ENCODE results near the gene SPEN. TPM values are rescaled to one million over a fixed set of nuclear protein-coding genes. Genes with fewer than 3 reads are reported as not detected.

SPEN gene
- total and polyA plus RNA-seq, 9 of the 15 experiments (the other 6 are each of a cell fraction or from before 2014, with no cell fraction given), result 5.7 to 87.5 (median 27.2) TPM

- TF ChIP-seq, protein P1, sequence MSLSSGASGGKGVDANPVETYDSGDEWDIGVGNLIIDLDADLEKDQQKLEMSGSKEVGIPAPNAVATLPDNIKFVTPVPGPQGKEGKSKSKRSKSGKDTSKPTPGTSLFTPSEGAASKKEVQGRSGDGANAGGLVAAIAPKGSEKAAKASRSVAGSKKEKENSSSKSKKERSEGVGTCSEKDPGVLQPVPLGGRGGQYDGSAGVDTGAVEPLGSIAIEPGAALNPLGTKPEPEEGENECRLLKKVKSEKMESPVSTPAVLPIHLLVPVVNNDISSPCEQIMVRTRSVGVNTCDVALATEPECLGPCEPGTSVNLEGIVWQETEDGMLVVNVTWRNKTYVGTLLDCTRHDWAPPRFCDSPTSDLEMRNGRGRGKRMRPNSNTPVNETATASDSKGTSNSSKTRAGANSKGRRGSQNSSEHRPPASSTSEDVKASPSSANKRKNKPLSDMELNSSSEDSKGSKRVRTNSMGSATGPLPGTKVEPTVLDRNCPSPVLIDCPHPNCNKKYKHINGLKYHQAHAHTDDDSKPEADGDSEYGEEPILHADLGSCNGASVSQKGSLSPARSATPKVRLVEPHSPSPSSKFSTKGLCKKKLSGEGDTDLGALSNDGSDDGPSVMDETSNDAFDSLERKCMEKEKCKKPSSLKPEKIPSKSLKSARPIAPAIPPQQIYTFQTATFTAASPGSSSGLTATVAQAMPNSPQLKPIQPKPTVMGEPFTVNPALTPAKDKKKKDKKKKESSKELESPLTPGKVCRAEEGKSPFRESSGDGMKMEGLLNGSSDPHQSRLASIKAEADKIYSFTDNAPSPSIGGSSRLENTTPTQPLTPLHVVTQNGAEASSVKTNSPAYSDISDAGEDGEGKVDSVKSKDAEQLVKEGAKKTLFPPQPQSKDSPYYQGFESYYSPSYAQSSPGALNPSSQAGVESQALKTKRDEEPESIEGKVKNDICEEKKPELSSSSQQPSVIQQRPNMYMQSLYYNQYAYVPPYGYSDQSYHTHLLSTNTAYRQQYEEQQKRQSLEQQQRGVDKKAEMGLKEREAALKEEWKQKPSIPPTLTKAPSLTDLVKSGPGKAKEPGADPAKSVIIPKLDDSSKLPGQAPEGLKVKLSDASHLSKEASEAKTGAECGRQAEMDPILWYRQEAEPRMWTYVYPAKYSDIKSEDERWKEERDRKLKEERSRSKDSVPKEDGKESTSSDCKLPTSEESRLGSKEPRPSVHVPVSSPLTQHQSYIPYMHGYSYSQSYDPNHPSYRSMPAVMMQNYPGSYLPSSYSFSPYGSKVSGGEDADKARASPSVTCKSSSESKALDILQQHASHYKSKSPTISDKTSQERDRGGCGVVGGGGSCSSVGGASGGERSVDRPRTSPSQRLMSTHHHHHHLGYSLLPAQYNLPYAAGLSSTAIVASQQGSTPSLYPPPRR (CRISPR knock-in tag; IDR thresholded peaks at IDR 0.05; ENCODE audit: borderline replicate concordance), result 0 out of 2 replicates have a peak, but pooled peaks have one; percentile 37
- no peak for TF ChIP-seq TEAD4 (IDR thresholded peaks at IDR 0.05; ENCODE audit: low read length)
- no peak for TF ChIP-seq TEAD4 (CRISPR knock-in tag; IDR thresholded peaks at IDR 0.05; ENCODE audit: borderline replicate concordance)
- TF ChIP-seq JUND (IDR thresholded peaks at IDR 0.05; ENCODE audit: borderline replicate concordance, low read depth, low read length), result 0 out of 2 replicates have a peak, but pooled peaks have one; percentile 17
- TF ChIP-seq JUND (tag; IDR thresholded peaks at IDR 0.05; ENCODE audit: borderline replicate concordance, low read depth, low read length), result no peak
- TF ChIP-seq MEIS2 (IDR thresholded peaks at IDR 0.05; ENCODE audit: partially characterized antibody), result no peak
- TF ChIP-seq RHOXF2B (CRISPR knock-in tag; conservative IDR thresholded peaks at IDR 0.05), result no peak
- TF ChIP-seq FOXK2 (conservative IDR thresholded peaks at IDR 0.05 in 1 of 2, IDR thresholded peaks at IDR 0.05 in 1 of 2; ENCODE audit: low read depth in 2 of 2), result no peak
- TF ChIP-seq DACH1 (IDR thresholded peaks at IDR 0.05; ENCODE audit: partially characterized antibody), result no peak
- TF ChIP-seq NFE2 (IDR thresholded peaks at IDR 0.05; ENCODE audit: low read depth), result no peak
- TF ChIP-seq POLR2B (IDR thresholded peaks at IDR 0.05; ENCODE audit: low read depth, partially characterized antibody), result no peak
- TF ChIP-seq HDAC8 (tag; IDR thresholded peaks at IDR 0.05), result no peak
- peak; percentile 46 for TF ChIP-seq ATF3 (IDR thresholded peaks at IDR 0.05)
- TF ChIP-seq ATF3 (CRISPR knock-in tag; conservative IDR thresholded peaks at IDR 0.05), result no peak
These were observed 48.3 kb upstream of the SPEN start (continued) for GRCh38 chr1:15799004-15799867.

Measured in K562 (cell line).